ENCODE data around the gene FAM136A.
"Not testable (repeated sequence)": the region's sequence is repeated elsewhere in the genome, so short reads cannot be mapped to it uniquely, and the experiment has no call there.

Gene FAM136A

DNA sequence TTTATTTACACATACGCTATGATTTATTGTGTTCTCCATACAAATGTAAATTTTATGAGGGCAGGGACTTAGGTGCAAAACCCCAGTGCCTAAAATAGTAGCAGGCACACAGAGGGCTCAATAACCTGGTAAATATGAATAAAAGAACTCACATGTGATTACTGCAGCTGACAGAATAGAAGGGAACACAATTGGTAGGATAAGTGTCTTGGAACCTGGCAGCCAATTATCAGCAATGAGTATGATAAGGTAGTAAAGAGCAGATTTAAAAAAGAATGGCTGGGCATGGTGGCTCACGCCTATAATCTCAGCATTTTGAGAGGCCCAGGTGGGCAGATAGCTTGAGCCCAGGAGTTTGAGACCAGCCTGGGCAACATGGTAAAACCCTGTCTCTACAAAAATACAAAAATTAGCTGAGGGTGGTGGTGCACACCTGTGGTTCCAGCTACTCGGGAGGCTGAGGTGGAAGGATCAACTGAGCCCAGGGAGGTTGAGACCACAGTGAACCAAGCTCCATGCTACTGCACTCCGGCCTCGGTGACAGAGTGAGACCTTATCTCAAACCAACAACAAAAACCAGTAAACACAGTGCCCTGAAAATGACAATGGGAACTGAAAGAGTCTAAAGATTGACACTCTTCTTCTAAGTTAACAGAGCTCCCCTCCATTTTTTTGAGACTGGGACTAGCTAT, 18.2 kb downstream of the FAM136A start:
- no peak for DNase-seq

DNA sequence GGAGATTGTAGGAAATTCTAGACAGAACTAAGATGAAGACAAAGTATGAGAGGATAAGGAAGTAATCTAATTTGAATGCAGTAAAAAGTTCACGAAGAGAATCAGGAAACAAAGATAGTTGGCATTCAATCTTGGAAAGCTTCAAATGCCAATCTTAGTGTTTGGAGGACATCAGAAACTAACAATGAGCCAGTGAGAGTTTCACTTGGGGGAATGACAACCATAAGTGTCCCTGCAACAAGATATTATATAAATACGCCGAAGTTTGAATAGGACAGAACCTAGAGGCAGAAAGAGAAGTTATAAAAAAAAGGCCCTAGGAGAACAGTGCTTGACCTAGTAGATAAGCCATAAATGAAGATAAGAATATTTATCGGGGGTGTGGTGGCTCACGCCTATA, 19.4 kb downstream of the FAM136A start:
- DNase-seq = no peak

DNA sequence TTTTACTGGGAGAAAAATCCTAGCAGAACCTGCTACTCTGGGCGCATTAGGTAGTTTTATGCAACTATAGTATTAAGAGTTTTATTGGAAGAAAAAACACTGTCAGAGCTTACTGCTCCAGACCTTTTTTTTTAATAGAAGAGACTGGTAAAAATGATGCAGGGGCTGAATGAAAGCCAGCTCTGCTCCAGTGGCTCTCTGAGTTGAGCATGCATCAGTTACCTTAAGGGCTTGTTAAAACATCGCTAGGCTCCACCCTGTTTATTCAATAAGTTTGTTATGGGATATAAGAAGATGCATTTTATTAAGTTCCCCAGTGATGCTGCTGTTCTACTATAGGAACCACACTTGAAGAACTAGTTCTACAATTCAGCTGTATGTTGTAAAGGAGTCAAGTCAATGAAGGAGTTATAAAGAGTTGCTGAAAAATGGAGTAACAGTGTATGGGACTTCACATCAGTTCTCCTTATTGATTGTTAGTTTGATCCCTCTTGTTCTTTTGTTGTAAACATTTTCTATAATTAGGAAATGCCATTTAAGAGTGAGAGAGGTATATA, 21.5 kb downstream of the FAM136A start:
- no peak for DNase-seq

DNA sequence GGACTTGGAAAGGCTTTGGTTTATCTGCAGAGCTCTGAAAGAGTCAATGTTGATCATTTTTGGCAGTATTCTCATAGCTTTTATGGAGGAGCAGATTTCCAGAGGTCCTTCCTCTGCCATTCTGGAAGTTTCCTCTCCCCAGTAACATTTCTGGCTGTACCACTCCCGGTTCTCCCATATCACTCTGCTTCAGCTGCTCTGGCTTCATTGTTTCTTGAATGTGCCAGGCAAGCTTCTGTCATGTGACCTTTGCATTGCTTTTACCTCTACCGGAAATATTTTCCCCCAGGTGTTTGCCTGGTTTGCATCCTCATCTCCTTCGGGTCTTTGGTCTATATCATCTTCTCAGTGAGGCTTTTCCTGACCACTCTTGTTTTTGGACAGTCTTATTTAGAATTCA, 31.5 kb downstream of the FAM136A start:
- DNase-seq = no peak

DNA sequence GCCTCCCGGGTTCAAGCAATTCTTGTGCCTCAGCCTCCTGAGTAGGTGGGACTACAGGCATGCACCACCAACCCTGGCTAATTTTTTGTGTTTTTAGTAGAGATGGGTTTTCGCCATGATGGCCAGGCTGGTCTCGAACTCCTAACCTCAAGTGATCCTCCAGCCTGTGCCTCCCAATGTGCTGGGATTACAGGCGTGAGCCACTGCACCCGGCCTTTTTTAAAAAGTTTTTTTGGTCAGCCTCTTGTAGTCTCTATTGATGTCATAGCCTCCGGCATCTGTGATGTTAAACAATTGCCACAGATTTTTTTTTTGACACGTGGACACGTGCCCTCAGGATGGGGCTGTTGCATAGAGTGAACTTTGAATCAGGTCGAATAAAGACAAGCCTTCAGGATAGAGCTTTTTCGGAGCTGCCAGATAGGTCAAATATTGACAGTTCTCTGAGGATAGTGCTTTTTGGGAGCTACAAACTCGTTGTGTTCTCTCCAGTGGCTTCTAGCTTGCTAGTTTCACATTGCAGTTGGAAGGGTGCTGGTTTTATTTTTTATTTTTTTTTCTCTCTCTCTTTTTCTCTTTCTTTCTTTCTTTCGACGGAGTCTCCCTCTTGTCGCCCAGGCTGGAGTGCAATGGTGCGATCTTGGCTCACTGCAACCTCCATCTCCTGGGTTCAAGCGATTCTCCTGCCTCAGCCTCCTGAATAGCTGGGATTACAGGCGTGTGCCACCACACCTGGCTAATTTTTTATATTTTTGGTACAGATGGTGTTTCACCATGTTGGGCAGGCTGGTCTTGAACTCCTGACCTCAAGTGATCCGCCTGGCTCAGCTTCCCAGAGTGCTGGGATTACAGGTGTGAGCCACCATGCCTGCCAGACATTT, 32.2 kb downstream of the FAM136A start:
- DNase-seq = not testable (repeated sequence)

DNA sequence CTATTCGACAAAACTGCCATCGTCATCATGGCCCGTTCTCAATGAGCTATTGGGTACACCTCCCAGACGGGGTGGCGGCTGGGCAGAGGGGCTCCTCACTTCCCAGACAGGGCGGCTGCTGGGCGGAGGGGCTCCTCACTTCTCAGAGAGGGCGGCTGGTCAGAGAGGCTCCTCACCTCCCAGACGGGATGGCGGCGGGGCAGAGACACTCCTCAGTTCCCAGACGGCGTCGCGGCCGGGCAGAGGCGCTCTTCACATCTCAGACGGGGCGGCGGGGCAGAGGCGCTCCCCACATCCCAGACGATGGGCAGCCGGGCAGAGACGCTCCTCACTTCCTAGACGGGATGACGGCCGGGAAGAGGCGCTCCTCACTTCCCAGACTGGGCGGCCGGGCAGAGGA, 34.9 kb downstream of the FAM136A start:
- not testable (repeated sequence) for DNase-seq

DNA sequence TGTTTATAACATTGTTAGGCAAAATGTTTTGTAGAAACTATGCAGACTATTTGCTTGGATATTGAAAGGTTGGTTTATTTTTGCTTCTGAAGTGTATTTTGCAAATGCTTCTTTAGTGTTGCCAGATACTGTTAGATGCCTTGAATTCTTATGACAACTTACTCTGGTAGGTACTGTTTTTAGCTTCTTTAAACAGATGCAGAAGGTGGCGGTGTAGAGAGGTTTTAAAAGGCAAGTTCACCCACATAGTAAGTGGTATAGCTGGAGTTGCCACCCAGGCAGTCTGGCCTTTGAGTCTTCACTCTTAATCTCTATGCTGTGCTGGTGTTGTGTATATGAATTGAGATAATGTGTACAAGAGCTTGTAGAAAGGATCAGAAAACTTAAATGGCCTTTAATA, 40.4 kb downstream of the FAM136A start:
- DNase-seq = no peak

DNA sequence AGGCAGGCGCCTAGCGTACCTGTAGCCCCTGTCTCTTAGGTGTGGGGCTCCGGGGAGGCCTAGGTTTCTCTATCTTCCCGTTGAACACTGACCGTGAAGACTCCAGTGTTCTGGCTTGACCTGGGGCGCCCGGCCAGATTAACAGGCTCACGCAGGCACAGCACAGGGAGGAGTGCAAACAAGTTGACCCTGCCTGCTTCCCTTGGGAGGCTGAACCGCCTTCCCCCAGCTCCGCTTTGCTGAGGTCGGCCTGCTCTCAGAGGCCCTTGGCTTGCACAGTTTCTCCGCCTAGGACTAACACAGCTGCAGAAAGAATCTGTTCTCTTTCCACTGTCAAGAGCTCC, 43.4 kb downstream of the FAM136A start:
- DNase-seq = no peak

DNA sequence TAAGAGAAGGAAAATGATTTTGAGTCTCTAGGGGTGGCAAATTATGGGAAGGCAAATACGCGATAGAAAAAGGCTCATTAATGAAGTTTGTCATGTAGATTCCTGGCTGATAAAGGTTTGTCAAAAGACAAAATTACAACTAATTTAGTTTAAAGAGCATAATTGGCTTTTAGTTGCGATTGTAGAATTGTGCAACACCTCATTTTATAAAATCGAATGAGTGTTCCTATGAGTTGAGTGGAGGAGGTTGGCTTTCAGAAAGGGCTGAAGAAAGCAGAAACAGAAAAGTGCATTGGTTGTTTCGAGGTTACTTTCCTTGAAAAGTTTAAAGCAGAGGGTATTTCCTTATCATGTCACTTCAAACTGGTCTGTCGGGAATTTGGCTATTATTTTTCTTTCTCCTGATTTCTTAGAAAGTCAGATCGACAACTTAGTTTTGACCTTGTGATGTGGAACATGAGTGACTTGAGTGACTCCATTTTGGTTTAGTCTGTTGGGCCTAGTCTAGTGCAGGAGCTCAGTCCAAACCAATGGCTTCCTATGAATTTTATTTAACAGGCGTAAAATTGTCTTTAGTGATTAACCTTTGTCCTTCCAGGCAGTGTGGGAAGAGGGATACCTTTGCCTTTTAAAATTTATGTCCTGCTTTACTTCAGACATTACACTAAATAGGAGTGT, 46.1 kb downstream of the FAM136A start:
- no peak for DNase-seq

DNA sequence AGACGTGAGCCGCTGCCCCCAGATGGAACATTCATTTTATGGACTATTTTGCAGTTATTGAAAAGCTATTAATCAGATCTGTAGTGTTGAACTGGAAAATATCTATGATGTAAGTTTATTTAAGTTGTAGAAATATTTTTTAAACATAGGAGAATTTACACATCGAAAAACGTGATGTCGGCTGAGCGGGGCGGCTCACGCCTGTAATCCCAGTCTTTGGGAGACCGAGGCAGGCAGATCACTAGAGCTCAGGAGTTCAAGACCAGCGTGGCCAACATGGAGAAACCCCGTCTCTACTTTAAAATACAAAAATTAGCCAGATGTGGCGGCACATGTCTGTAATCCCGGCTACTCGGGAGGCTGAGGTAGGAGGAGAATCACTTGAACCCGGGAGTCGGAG, 51.4 kb downstream of the FAM136A start:
- DNase-seq = no peak

DNA sequence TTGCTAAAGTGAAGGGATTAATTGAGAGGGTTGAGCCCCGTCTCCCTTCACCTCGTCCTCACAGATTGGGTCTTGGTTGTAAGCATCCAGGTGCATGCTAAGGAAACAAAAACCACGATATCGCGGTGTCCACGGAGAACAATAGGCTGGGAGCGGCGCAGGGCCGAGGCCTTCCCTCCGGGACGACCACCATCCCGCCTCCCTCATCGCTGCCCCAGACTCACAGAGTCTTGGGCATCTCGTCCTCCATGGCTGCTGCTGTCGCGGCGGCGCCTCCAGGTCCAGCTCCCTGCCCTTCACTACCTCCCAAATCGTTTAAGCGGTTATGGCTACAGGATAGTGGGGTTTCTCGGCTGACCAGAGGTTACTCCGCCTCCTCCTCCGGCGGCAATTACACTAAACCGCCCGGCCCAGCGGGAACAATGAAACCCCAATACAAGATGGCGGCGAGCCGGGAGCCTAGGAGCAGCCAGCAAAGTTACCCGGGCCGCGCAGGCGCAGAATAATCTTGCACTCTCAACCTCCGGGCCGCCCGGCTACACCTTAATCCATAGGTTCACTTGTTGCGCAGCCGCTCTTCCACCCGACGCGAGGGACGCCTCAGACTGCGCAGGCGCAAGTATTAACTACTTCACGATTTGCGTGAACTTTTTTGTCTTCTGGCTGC, 53.6 kb downstream of the FAM136A start, which contains the start of gene TIA1:
TIA1 (minus strand) TSS at position 448 of the 667 bp plus-strand sequence; CDS start at position 250, 198 bp downstream.
- DNase-seq = peak; percentile 98

DNA sequence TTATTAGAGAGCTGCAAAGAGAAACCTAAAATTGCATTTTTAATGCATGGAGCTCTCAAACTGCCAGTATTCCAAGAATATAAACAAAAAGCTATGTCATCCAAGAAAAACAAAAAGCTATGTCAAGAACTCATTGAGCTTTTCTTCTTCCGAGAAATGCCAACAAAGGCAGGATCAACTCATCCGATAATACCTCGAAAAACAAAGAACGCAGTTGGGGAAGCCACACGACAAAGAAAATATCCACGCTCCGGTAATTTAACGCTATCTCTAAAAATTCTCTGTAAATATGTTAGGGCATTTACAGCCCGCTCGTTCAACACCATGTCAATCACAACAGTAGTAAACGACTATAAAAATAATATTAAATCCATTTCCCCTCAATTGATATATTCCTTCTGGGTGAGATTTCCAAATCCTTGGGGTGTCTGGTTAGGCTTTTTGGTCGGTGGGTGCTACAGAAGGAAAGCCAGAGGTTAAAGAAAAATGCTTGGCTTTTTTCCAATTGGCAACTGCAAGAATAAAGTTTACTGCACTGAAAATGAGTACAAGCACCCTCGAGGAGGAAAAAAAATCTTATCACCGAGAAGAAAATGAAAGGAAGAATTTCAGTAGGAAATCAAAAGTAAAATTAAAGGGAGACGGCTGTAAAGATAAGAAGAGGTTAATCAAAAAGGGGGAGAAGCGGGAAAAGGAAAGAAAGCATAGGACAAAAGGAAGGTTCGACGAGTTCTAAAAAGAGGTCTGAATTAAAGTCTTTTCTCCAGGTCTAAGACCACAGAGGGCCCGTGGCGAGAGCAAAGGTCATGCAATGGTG, 54.3 kb downstream of the FAM136A start:
- no peak for DNase-seq
